HG03196 (cell line): ENCODE measurements around the gene ACSM5.
"Not testable (repeated sequence)": the region's sequence is repeated elsewhere in the genome, so short reads cannot be mapped to it uniquely, and the experiment has no call there.

Source experiments
- ATAC-seq: cut with Tn5 transposase; IDR thresholded peaks from one replicate; pipeline ENCODE4 v1.9.1; 2021; ENCODE audit not compliant: unreplicated experiment

ACSM5 gene

GRCh38 chr16:20398603-20399002 lies 10.7 kb upstream of the ACSM5 start:
- no peak for ATAC-seq

- no peak for ATAC-seq
These were observed 10.1 kb upstream of the ACSM5 start for GRCh38 chr16:20399185-20399584.

- ATAC-seq = no peak
These were observed 8.3 kb upstream of the ACSM5 start for GRCh38 chr16:20401066-20401465.

- ATAC-seq = no peak
These were observed 7.8 kb upstream of the ACSM5 start for GRCh38 chr16:20401475-20402016.

- no peak for ATAC-seq
These were observed 6.7 kb upstream of the ACSM5 start for GRCh38 chr16:20402651-20403050.

- ATAC-seq = no peak
These were observed 4.7 kb upstream of the ACSM5 start, which contains the start of gene PDILT for GRCh38 chr16:20404637-20405036. TSS of gene PDILT (minus strand) at chr16:20404737. CDS start at chr16:20399300, 5,437 bp downstream.

- ATAC-seq = peak; percentile 67
These were observed 888 bp downstream of the ACSM5 start for GRCh38 chr16:20410121-20410723.

- no peak for ATAC-seq
These were observed 1.7 kb downstream of the ACSM5 start for GRCh38 chr16:20411055-20411454.

GRCh38 chr16:20415541-20415940 lies 6.2 kb downstream of the ACSM5 start:
- no peak for ATAC-seq

GRCh38 chr16:20419093-20419492 lies 9.8 kb downstream of the ACSM5 start:
- ATAC-seq = not testable (repeated sequence)

- not testable (repeated sequence) for ATAC-seq
These were observed 12.4 kb downstream of the ACSM5 start for GRCh38 chr16:20421748-20422147.

GRCh38 chr16:20423772-20424128 lies 14.4 kb downstream of the ACSM5 start:
- not testable (repeated sequence) for ATAC-seq

GRCh38 chr16:20424129-20424866 lies 15.0 kb downstream of the ACSM5 start:
- no peak for ATAC-seq

GRCh38 chr16:20427401-20427797 lies 18.1 kb downstream of the ACSM5 start:
- not testable (repeated sequence) for ATAC-seq

GRCh38 chr16:20429499-20429898 lies 20.2 kb downstream of the ACSM5 start:
- not testable (repeated sequence) for ATAC-seq

- ATAC-seq = not testable (repeated sequence)
These were observed 21.1 kb downstream of the ACSM5 start for GRCh38 chr16:20430480-20430879.

GRCh38 chr16:20430948-20431347 lies 21.6 kb downstream of the ACSM5 start:
- no peak for ATAC-seq

GRCh38 chr16:20438950-20439349 lies 29.6 kb downstream of the ACSM5 start:
- ATAC-seq = not testable (repeated sequence)

GRCh38 chr16:20439820-20440231 lies 30.5 kb downstream of the ACSM5 start:
- not testable (repeated sequence) for ATAC-seq

- ATAC-seq = not testable (repeated sequence)
These were observed 31.4 kb downstream of the ACSM5 start for GRCh38 chr16:20440731-20441130.

- no peak for ATAC-seq
These were observed 31.9 kb downstream of the ACSM5 start for GRCh38 chr16:20441191-20441590.

- ATAC-seq = not testable (repeated sequence)
These were observed 32.5 kb downstream of the ACSM5 start for GRCh38 chr16:20441859-20442258.
